HG02970 (cell line): ENCODE data around the gene BBS1.

ENCODE experiments used
- ATAC-seq: cut with Tn5 transposase; IDR thresholded peaks from one replicate; pipeline ENCODE4 v1.9.1; 2021; ENCODE audit warnings: mild to moderate bottlenecking, moderate library complexity, moderate number of reproducible peaks; ENCODE audit not compliant: unreplicated experiment, low FRiP score

BBS1 gene

GRCh38 chr11:66548041-66548440 lies 37.6 kb downstream of the BBS1 start:
- ATAC-seq: no peak

- no peak for ATAC-seq
Measured at GRCh38 chr11:66548774-66549630, 38.6 kb downstream of the BBS1 start.

- ATAC-seq: no peak
Measured at GRCh38 chr11:66549696-66550095, 39.3 kb downstream of the BBS1 start.

- no peak for ATAC-seq
Measured at GRCh38 chr11:66550887-66551286, 40.5 kb downstream of the BBS1 start.

- ATAC-seq: no peak
Measured at GRCh38 chr11:66554602-66555001, 44.2 kb downstream of the BBS1 start.

GRCh38 chr11:66555416-66555815 lies 45.0 kb downstream of the BBS1 start:
- no peak for ATAC-seq

GRCh38 chr11:66556086-66556485 lies 45.7 kb downstream of the BBS1 start:
- no peak for ATAC-seq

GRCh38 chr11:66557733-66558326 lies 47.4 kb downstream of the BBS1 start:
- ATAC-seq: no peak

- ATAC-seq: no peak
Measured at GRCh38 chr11:66559142-66559865, 48.9 kb downstream of the BBS1 start.

- no peak for ATAC-seq
Measured at GRCh38 chr11:66559866-66560676, 49.6 kb downstream of the BBS1 start.

GRCh38 chr11:66561178-66561974 lies 50.9 kb downstream of the BBS1 start:
- ATAC-seq: no peak

- ATAC-seq: no peak
Measured at GRCh38 chr11:66561975-66562248, 51.5 kb downstream of the BBS1 start.

GRCh38 chr11:66562275-66562674 lies 51.8 kb downstream of the BBS1 start:
- no peak for ATAC-seq

- no peak for ATAC-seq
Measured at GRCh38 chr11:66562907-66563583, 52.6 kb downstream of the BBS1 start.

- no peak for ATAC-seq
Measured at GRCh38 chr11:66563832-66564231, 53.4 kb downstream of the BBS1 start.

- no peak for ATAC-seq
Measured at GRCh38 chr11:66564538-66564937, 54.1 kb downstream of the BBS1 start.

- ATAC-seq: no peak
Measured at GRCh38 chr11:66564984-66565383, 54.5 kb downstream of the BBS1 start.

GRCh38 chr11:66566221-66566620 lies 55.8 kb downstream of the BBS1 start:
- no peak for ATAC-seq

- ATAC-seq: no peak
Measured at GRCh38 chr11:66567787-66568123, 57.3 kb downstream of the BBS1 start.
